ENCODE results near the gene SLC22A23.

DNA sequence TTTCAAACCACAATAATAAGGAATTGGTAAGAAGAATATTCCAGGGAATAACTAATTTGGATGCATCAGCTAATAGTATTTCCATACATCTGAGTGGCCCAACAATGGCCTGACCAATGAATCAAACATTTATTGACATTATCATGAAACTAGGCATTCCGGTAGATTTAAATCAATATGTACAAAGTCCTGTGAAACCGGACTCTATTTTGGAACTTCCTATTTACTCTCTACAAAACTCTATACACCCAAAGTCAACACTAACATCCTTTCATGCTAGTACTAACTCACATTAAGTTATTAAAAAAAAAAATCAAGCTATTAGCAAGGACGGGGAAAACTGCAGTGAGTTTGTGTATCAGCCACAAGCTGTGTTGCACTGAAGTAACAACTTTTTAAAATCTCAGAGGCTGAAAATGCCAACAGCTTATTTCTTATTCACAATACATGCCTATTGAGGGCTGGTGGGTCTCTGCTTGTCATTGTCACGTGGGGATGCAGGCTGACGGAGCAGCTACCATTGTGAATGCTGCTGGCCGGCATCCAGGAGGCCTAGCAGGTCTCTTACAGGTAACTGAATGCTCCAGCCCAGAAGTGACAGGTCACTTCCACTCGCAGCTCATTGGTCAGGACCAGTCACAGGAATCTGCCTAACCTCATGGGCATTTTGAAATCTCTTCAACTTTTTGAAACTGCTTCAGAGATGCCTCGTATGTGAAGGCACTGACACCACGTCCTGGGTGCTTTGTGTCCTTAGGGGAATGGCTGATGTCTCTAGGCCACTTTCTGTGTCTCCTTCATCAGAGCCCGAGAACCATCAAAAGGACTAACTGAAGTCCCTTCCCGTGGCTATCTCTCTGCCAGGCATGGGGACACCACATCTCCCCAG is 76.3 kb downstream of the SLC22A23 start:
- TF ChIP-seq, protein P1, sequence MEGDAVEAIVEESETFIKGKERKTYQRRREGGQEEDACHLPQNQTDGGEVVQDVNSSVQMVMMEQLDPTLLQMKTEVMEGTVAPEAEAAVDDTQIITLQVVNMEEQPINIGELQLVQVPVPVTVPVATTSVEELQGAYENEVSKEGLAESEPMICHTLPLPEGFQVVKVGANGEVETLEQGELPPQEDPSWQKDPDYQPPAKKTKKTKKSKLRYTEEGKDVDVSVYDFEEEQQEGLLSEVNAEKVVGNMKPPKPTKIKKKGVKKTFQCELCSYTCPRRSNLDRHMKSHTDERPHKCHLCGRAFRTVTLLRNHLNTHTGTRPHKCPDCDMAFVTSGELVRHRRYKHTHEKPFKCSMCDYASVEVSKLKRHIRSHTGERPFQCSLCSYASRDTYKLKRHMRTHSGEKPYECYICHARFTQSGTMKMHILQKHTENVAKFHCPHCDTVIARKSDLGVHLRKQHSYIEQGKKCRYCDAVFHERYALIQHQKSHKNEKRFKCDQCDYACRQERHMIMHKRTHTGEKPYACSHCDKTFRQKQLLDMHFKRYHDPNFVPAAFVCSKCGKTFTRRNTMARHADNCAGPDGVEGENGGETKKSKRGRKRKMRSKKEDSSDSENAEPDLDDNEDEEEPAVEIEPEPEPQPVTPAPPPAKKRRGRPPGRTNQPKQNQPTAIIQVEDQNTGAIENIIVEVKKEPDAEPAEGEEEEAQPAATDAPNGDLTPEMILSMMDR (IDR thresholded peaks at IDR 0.05), result no peak
- no peak for TF ChIP-seq POLR2A (IDR thresholded peaks at IDR 0.05)

Data from adrenal gland (tissue), 5 donors.